Glomerular visceral epithelial cell (primary cell): Measurements from ENCODE around the gene PTPRU.
A peak's percentile ranks its signal among the peaks of the same experiment; 100 is the strongest.

Experiments
- DNase-seq: peaks from one replicate; pipeline ENCODE4 v3.0.0-alpha.2; 2016; ENCODE audit errors: extremely low spot score

PTPRU gene

DNA sequence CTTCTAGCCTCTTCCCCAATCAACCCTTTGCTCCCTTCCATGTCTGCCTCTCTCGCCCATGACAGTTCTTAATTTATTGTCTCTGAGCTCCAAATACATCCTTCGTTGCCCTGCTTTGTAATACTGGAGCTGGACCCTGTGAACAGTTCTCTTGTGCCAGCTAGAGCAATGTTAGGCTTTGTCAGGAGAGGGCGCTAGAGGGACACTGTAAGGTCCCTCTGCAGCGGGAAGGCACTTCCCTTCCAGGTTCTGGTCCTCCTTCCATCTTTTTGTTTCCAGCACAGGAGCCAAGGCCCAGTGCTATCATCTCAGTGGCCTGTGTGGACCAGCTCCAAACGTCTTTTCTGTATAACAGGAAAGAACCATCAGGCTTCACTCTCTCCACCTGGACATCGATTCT is 95.9 kb downstream of the PTPRU start:
- peak; percentile 37 for DNase-seq

DNA sequence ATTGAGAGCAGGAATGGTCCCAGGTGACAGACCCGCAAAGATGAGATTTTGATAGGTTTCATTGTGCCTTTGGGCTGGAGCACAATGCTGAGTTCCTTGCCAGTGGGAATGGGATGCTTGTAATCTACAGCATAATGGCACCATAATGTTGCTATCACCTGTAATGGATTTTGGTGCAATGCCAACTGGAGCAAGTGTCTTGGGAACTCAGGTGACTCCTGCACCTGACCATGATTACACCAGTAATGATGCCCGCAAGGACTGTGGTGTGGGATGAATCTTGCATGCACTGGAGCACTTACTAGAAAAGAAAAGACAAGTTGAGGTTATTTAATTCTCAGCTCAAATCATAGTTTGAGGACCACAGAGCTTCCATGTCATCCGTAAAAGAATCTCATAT is 96.7 kb downstream of the PTPRU start:
- DNase-seq, result no peak

DNA sequence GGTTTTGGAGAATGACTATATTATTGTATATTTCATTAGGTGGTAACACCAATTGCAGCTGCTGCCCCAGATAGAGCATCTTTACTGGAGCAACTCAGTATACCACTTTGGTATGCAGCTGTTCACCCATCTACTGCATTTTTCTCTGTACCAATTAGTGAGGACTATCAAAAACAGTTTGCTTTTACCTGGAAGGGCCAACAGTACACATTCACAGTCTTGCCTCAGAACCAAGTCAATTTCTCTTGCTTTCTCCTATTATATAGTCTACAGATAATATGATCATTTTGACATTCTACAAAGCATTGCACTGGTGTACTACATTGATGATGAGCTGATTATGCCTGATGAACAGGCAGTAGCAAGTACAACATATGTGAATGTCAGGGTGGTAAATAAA is 99.3 kb downstream of the PTPRU start:
- DNase-seq, result no peak

DNA sequence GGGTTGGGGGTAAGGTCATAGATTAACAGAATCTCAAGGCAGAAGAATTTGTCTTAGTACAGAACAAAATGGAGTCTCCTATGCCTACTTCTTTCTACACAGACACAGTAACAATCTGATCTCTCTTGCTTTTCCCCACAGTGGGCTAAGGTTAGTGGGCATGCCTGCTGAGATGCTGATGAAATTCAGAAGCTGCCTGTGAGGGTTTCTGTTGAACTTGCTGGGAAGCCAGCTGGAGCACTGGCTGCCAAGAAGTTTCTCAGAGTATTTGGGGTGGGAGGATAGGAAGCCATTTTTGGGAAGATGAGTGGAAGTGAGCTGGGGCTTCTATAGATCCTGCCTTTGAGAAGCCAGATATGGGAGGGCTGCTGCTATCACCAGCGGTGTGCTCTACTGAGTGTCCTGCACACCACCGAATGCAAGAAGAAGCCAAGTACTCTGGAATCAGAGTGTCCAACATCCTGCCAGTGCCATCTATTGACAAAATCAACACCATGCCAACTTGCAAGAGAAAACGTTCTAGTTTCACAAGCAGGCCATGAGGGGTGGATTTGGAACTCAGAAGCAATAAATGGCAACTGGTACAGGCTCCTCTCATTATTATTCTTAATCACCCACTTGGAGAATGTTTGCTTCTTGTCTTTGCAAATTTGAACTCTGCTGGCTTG is 102.7 kb downstream of the PTPRU start:
- DNase-seq, result no peak

DNA sequence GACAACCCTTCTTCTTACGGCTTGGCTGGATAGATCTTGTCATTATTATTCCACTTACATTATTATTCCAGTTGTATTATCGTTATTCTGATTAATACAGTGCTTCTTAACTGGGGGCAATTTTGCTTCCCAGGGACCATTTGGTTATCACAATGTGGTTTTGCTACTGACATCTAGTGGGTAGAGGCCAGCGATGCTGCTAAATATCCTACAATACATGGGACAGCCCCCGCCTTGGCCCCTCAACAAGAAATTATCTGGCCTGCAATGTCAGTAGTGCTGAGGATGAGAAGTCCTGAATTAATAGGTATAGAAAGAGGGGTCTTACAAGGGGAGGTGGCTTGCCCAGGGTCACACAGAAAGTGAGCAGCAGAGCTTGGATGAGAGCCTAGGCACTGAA is 105.6 kb downstream of the PTPRU start:
- DNase-seq, result no peak

DNA sequence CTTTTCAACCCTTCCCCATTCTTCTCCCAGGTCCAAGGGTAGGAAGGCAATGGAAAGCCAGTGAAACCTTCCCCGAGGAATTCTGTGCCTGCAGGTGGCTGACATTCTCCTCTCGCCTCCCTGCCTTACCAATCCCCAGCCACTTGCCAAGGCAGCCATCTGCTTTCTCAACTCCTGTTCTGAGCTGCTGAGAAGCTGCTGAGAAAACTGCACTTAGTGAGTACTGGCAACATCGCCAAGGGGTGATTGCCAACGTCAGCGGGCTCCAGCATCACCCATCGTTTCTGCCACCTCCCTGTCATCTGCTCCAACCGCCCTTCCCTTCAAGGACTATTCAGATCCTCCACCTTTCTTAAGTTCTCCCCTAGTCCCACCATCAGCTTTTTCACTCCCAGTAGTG is 106.0 kb downstream of the PTPRU start:
- no peak for DNase-seq

DNA sequence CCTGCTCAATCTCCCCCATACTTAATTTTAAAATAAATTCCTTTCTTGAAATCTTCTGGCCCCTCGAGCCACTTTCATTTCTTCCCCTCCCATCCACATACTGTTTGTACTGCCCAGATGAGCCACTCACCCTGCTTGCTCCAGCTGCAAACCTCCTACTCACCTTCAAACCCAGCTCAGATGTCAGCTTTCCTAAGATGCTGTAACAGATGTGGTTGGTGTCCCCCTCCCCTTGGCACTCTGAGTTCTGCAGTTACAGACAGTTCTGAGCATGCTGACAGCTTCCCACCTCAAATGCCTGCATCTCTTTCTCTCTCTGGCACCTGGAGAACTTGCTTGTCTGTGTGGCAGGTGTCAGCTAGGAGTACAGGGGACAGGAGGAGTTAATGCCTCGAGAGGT is 106.7 kb downstream of the PTPRU start:
- DNase-seq, result no peak

DNA sequence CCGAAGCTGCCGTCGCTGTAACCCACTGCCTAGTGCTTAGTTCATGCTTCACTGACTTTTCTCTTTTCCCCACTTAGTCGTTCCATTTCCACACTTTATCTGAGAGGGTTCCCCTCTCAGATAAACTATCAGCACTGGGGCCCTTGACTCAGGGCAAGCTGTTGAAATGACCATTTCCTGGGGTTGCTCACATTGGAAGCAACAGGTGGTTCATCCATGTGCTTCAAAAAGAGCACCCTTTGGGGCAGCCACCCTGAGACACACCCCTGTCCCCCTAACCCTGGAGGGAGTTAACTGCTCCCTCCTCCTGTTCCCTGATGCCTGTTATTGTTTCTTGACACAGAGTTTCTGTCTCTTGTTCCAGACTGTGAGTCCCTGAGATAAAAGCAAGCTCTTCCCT is 107.2 kb downstream of the PTPRU start:
- DNase-seq, result no peak

DNA sequence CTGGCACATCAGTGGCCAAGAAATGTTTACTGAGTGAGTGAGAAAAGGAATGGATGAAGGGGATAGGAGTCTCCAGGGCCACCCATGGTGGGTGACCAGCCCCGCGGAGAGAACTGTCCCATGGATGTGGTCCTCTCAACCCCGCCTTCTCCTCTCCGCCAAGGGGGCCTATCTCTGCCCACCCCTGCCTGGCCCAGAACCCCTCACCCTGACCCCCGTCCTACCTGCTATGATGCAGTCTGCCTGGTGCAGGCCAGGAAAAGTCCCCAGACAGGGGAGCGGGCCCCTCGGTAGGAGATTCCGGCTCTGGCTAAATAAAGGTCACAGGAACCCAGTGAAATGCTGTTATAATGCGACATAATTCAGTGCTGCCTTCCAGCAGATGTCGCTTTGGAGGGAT is 107.6 kb downstream of the PTPRU start:
- no peak for DNase-seq

DNA sequence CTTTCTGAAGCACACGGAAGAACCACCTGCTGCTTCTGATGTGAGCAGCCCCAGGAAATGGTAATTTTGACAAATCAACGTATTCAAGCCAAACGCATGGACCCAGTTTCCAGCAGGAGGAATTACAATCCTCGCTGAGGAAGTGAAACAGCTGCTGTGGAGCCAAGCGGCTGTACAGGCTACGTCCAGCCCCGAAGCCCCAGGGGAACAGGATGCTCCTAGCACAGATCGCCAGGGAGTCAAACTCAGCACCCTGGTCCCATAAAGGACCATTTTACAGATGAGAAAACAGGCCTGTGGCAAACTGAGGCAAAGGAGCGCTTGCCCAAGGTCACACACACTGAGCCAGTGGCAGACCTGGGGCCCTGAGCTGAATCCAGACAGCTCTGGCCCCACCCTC is 108.0 kb downstream of the PTPRU start:
- no peak for DNase-seq

DNA sequence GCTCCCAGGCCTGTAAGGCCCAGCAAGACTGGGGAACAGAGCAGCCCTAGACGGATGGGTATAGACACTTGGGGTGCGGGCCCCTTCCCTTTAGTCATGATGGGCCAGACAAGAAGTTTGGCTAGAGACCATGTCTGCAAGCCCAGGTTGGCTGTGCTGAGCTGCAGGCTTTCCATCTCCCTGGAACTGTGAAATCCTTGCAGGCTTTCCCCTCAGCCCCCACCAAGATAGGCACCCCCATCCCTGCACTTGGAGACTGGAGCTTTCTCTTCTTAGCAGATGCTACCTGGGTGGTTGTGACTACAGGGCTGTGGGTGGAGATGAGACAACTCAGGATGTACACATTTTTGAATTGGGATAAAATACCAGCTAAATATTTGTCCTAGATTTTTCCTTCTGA is 110.3 kb downstream of the PTPRU start:
- no peak for DNase-seq

DNA sequence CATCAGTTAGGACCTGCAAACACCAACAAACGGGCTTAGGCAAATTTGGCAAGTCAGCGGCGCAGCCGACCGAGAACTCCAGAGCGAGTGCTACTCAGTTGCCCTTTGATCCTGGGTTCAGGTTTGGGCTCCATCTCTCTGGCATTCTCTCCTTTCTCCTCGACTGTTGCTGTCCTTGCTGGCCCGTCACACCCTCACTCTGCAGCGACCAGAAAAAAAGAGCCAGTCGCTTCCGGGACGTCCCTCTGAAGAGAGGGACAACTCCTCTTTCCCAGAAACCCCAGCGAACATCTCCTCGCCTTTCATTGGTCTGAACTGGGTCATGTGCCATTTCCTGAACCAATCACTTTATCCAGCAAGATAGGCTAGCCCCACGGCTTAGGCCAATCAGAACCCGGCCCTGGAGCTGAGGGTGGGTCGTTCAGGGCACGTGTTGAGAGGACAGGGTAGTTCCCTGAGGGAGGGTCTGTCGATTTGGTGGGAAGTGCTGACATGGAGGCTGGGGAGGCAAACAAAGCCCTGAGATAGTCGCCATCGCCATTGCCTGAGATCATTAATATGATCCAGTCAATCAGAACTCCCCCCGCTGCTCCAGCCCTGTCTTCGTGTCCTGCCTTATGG is 113.7 kb downstream of the PTPRU start:
- no peak for DNase-seq

DNA sequence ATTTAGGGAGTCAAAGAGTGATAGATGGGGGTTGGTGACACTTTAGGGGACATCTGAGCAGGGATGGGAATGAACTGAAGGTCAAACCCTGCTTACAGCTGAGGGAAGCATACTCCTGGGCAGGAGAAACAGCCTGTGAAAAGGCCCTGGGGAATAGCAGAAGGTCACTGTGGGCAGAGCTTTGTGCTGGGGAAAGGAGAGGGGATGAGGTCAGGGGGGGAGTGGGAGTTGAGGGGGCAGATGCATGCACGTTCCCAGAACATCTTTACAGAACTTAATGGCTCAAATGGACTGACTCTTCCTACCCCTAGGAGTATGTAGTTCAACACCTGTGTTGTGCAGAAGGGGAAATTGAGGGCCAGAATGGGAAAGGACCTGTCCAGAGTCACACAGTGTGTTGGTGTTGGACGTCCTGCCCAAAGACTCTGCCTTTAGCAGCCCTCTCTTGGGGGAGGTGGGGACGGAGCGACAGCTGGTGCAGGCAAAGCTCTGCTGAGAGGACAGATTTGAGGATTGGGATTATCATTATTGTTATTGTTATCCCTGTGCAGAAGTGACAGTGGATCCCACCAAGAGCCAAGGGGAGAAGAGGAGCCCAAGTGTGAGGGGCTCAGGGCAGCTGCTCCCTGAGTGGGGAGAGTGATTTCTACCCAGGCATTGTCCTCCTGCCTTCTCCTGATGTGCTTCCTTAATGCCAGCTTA is 116.5 kb downstream of the PTPRU start:
- DNase-seq, result no peak

DNA sequence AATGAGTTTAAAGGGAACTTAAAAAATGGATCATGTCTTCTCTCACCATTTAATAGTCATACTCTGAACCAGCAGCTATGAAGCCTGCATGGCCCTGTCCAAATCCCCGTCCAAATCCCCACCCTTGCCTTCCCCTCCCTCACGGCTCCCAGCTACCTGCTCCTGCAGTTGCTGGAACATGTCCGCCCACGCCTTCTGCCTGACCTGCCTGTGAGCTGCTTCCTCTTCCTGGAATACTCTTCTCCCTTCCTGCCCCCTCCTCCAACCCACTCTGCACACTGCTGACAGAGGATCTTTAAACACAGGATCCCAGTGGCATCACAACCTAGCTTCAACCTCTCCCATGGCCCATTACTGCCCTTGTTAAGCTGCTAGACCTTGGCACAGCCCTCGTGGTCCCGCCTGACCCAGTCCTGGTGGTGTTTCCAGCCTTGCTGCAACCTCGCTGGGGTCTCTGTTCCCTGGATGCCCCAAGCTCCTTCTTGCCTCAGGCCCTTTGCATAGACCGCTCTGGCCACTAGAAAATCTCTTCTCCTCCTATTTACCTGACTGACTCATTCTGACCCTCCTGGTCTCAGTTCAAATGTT is 118.3 kb downstream of the PTPRU start:
- DNase-seq, result no peak

DNA sequence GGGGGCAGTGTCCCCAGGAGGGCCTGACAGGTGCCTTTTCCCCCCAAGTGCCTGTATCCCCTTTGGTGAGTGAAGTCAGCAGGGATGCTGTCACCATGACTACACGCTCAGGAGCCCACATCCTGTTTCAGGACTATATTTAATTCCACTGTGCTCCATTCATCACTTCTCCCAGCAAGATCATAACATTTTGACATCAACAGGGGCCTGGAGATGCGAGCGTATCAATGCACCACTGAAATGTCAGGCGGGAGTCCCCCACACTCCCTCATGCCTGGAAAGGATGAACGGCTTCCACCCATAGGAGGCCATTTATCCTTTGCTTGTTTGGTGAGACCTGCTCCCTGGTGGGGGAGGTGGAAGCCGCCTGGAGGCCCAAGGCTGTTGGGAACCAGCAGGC is 119.1 kb downstream of the PTPRU start:
- no peak for DNase-seq

DNA sequence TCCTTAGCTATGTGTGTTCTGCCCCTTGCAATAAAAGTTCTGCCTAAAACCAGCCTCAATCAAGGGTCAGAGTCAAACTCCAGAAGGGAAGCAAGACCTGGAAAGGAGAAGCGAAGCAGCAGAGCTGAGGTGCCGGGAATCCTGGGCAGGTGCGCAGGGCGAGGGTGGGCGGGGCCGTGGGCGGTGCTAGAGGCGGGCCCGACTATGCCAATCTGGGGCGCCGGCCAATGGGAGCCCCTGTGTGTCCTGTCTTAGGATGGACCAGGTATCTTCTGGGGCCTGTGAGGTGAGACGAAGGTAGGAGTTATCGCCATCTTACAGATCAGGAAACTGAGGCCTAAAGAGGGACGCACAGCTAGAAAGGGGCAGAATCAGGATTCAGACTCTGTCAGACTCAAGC is 120.3 kb downstream of the PTPRU start:
- DNase-seq, result no peak

DNA sequence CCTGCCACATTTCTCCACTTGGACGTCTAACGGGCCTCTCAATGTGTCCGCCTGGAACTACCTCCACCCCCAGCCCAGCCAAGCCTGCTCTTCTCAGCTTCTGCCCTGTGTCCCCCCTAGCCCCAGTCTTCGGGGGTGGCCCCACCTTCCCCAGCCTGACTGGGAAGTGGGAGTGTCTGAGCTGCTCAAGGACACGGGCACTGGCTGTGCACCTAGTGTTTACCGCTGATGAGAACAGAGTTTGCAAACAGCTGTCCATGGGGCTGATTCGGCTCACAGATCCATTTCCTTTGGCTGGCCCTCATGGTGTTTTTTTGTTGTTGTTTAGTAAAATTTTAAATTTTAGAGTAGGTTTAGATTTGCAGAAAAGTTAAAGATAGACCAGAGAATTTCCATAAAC is 121.1 kb downstream of the PTPRU start:
- DNase-seq, result no peak

DNA sequence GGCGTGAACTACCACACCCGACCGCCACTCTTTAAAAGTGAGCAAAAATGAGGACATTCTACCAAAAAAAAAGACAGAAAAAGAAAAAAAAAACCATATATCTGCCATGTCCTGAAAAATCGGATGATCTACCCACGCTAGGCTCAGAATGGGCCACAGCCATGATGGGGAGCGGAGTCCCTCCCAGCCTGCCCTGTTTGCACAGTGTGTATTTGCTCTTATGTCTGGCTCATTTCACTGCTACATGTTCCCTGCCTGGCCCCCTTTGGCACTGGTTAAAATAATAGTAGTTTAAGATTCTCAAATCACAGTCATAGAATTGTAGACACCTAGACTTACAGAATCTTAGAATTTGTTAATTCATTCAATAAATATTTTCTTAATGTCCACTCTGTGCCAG is 121.9 kb downstream of the PTPRU start:
- DNase-seq, result no peak

DNA sequence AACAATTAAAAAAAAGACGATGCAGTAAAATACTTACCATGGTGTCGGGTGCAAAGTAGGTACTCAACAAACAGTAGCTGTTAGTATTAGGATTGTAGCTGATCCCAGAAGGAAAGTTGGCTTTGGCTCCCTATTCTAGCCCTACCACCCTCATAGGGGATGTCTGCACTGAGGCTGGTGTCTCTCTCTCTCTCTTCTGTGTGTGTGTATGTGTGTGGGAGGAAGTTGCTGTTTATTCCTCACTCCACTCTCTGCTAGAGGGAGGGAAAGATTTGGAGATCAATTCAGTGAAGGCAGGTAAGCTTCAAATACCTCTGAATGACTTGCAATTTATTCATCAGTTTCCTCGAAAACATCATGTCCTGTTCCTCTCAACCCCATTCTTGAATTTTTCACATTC is 124.4 kb downstream of the PTPRU start:
- no peak for DNase-seq

DNA sequence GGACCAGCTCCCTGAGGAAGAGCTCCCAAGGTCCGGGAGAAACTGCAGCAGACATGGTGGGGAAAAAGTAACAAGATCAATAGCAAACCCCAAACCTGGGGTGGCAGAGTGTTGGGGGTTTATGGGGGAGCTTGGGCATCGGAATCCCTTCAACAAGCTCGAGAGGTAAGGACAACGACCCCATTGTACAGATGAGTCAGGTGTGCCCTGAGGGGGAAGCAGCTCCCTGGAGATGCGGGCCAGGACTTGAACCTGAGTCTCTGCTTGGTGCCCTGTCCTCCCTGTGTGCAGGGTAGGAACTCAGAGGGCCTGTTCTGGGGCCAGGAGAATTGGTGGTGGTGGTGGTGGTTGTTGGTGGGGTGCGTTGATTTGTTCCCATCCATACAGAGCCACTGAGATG is 125.4 kb downstream of the PTPRU start:
- DNase-seq, result no peak

DNA sequence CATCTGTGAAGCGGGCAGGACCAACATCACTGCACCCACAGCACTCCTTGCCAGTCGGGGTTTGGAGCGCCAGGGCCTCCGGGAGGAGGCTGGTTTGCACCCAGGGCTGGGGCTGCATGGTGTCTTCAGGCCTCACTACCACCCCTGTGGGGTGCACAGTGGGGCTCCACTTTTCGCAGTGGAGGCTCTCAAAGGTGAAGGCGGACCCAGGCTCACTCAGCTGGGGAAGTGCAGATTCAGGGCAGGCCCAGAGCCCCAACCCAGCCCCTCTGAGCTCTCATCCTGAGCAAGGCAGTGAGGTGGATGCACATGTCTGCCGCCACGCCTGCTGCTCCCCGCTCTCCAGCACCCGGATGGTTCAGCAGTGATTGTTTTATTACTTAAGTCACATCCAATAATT is 125.8 kb downstream of the PTPRU start:
- DNase-seq, result no peak

DNA sequence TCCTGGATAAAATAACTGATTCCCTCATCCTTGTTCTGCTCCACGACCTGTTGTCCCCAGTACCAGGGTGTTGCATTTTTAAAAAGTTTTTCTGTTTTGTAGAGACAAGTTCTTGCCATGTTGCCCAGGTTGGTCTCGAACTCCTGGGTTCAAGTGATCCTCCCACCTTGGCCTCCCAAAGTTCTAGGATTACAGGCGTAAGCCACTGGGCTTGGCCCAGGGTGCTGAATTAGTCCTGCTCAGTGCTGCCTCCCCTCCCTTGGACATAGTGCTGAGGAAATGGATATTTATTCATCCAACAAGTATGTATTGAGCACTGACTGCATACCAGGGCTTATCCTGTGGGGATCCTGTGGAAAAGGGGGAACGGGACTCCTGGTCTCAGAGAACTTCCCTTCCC is 126.4 kb downstream of the PTPRU start:
- no peak for DNase-seq

DNA sequence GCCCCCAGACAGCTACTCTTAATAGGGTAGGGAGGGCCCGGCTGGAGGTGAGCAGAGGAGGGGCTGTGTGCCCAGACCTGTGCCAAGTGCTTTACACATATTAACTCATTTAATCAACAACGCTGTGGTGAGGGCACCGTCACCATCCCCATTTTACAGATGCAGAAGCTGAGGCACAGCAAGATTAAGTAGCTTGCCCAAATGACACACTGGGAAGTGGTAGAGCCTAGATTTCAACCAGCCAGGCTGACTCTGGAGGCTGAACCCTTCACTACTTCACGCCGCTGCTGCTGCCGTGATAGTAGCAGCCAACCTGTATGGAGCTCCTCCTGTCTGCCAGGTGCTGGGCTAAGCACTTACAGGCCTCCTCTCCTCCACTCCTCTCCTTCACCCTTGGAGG is 127.2 kb downstream of the PTPRU start:
- DNase-seq, result no peak
